K562 (cell line): Measurements from ENCODE around the gene GIGYF2.

Experiments used
- BRCA1 ChIP-seq, 2 experiments: fragments of 450-650 bp in 1 of 2; sonication (generic) in 1 of 2; formaldehyde crosslinking in 1 of 2; IDR thresholded peaks; 2 replicates each; pipeline versions ENCODE4 v1.5.0 to v1.6.1; 2017 to 2020; ENCODE audit warnings: mild to moderate bottlenecking in 1 of 2, missing genetic modification reagents in 1 of 2
- HMGXB4 ChIP-seq: sonication (generic); formaldehyde crosslinking; IDR thresholded peaks from 2 replicates; pipeline ENCODE4 v1.8.1; 2023; ENCODE audit warnings: mild to moderate bottlenecking, missing genetic modification reagents
- NR1H2 ChIP-seq: sonication (generic); formaldehyde crosslinking; IDR thresholded peaks from 2 replicates; pipeline ENCODE4 v1.4.0; 2020; ENCODE audit warnings: mild to moderate bottlenecking, missing genetic modification reagents

GRCh38 chr2:232874677-232875223 lies 177.6 kb downstream of the GIGYF2 start:
- TF ChIP-seq HMGXB4 (CRISPR knock-in tag) (no peak), BRCA1 (IDR thresholded peaks at IDR 0.05) (no peak), BRCA1 (CRISPR knock-in tag; IDR thresholded peaks at IDR 0.05) (no peak), NR1H2 (CRISPR knock-in tag) (no peak)
